Thyroid gland (tissue), 4 donors: ENCODE results near the gene MRPL36. TPM values are rescaled to one million over a fixed set of nuclear protein-coding genes. Genes with fewer than 3 reads are reported as not detected.

Experiments used
- DNase-seq, 2 donors: peaks; one replicate each; pipeline ENCODE4 v3.0.0-alpha.2; 2019
- H3K27ac ChIP-seq, 3 donors: fragments of 200-600 bp; sonication (generic); 1 replicate in 2 of 3; 2 replicates in 1 of 3; pipeline ENCODE4 v1.5.1; 2016 to 2019; ENCODE audit warnings: mild to moderate bottlenecking in 1 of 3, moderate library complexity in 1 of 3
- H3K27me3 ChIP-seq: fragments of 200-600 bp; sonication (generic); one replicate; pipeline ENCODE4 v1.5.1; 2019
- H3K36me3 ChIP-seq, 2 donors: fragments of 200-600 bp; sonication (generic); one replicate each; pipeline ENCODE4 v1.5.1; 2016 to 2019
- H3K4me1 ChIP-seq, 2 donors: fragments of 200-600 bp; sonication (generic); one replicate each; pipeline ENCODE4 v1.5.1; 2017 to 2019
- H3K4me3 ChIP-seq, 3 donors: fragments of 200-600 bp; sonication (generic); replicated peaks in 1 of 3; 1 replicate in 2 of 3; 2 replicates in 1 of 3; pipeline ENCODE4 v1.5.1; 2016; ENCODE audit warnings: mild to moderate bottlenecking in 1 of 3
- H3K9me3 ChIP-seq: fragments of 200-600 bp; sonication (generic); one replicate; pipeline ENCODE4 v1.5.1; 2017
- POLR2A ChIP-seq, 2 donors: fragments of 450-650 bp; IDR thresholded peaks; one replicate each; pipeline ENCODE4 v1.6.1; 2017; ENCODE audit warnings: antibody characterized with exemption in 2 of 2, mild to moderate bottlenecking in 2 of 2, moderate library complexity in 1 of 2
- WGBS, 2 donors: methylation state at CpG; one replicate each; pipeline ENCODE4 v1.1.5; 2017; 5-methylcytosine and 5-hydroxymethylcytosine counted together
- intact Hi-C: fragments of 100-400 bp; cut with DNase I; formaldehyde crosslinking; loops from one replicate; pipeline ENCODE4 v1.15.1; 2023
- total RNA-seq, 4 donors: library from RNA; depleted of rRNA; stranded (reverse); fragments of >200 nt; gene quantifications; one replicate each; pipeline ENCODE4 v1.2.3, GENCODE V29; 2016
- TF ChIP-seq, protein P1 (sequence below), 6 experiments: fragments of 200-600 bp in 3 of 6; fragments of 450-650 bp in 3 of 6; sonication (generic) in 3 of 6; IDR thresholded peaks; one replicate each; pipeline ENCODE4 v1.5.1; 2016 to 2019; ENCODE audit warnings: antibody characterized with exemption in 6 of 6, mild to moderate bottlenecking in 2 of 6, inconsistent platforms in 1 of 6, moderate library complexity in 1 of 6

Gene MRPL36
- total RNA-seq, 4 donors from 2014 or later, result 10.4 to 41.7 (median 33.6) TPM

DNA sequence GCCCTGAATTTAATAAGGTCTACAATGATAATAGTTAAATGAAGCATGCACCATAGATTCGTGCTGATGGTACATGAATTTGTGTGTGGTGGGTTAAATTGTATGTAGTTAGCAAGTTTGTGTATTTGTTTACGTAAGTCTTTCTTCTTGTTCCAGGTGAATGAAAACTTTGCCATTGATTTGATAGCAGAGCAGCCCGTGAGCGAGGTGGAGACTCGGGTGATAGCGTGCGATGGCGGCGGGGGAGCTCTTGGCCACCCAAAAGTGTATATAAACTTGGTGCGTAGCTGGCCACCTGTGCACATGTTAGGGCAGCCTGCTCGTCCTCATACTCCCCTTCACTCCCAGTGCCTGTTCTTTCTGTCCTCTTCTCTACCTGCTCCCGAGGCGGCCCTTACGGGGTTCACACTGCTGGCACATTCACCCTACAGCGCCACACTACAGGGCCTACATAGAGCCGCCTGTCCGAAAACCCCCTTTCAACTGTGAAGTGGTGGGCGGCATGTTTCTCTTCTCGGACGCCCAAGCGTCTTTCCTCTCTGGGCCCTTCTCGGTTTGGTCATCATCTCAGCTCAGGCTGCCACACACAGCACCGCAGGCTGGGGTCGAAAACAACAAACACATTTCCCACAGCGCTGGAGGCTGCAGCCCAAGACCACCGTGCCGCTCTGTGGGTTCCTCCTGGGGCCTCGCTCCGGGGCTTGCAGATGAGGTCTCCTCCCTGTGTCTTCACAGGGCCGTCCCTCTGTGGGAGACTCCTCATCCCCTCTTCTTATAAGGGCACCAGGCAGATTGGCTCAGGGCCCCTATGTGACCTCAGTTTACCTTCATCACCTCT, 14.8 kb upstream of the MRPL36 start:
- no peaks in the 10 kb centered on the region for H3K27me3 ChIP-seq
- H3K27ac ChIP-seq, result no peak overlapping the region
- peaks cover 57 to 70% of the 10 kb centered on the region in 2 donors for H3K36me3 ChIP-seq
- intact Hi-C loops, result no loop called here
- WGBS, 2 donors, result 95 to 97% methylated on average over 30 of the region's 30 CpGs
- no peak overlapping the region for H3K4me3 ChIP-seq
- no peaks in the 10 kb centered on the region for H3K4me1 ChIP-seq
- TF ChIP-seq, protein P1, sequence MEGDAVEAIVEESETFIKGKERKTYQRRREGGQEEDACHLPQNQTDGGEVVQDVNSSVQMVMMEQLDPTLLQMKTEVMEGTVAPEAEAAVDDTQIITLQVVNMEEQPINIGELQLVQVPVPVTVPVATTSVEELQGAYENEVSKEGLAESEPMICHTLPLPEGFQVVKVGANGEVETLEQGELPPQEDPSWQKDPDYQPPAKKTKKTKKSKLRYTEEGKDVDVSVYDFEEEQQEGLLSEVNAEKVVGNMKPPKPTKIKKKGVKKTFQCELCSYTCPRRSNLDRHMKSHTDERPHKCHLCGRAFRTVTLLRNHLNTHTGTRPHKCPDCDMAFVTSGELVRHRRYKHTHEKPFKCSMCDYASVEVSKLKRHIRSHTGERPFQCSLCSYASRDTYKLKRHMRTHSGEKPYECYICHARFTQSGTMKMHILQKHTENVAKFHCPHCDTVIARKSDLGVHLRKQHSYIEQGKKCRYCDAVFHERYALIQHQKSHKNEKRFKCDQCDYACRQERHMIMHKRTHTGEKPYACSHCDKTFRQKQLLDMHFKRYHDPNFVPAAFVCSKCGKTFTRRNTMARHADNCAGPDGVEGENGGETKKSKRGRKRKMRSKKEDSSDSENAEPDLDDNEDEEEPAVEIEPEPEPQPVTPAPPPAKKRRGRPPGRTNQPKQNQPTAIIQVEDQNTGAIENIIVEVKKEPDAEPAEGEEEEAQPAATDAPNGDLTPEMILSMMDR (IDR thresholded peaks at IDR 0.05), result no peak
- no peak for TF ChIP-seq POLR2A (IDR thresholded peaks at IDR 0.05)
- no peak for DNase-seq
- H3K9me3 ChIP-seq, result no peaks in the 10 kb centered on the region

DNA sequence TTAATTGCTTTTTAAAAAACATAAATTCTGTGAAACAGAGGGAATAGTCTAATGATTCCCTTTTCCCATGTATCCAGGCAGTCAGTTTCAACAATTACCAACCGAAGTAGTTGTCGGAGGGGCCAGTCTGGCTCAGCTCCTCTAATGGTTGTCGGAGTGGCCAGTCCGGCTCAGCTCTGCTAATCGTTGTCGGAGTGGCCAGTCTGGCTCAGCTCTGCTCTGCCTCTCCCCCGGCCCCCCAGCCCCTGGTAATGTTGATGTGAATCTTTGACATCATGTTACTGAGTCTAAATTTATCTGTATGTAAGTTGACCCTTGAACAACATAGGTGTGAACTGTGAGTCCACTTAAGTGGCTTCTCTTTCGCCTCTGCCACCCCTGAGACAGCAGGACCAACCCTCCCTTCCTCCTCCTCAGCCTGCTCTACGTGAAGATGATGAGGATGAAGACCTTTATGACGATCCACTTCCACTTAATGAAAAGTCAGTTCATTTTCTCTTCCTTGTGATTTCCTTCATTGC, 11.0 kb upstream of the MRPL36 start:
- Histone ChIP-seq H3K4me3 (no peak overlapping the region), H3K4me1 (no peaks in the 10 kb centered on the region), H3K9me3 (no peaks in the 10 kb centered on the region), H3K27ac (no peak overlapping the region), H3K36me3 (peaks cover 67% of the 10 kb centered on the region in 2 donors), H3K27me3 (no peaks in the 10 kb centered on the region)
- intact Hi-C loops, result no loop called here
- no peak for DNase-seq
- no peak for TF ChIP-seq POLR2A (IDR thresholded peaks at IDR 0.05)
- TF ChIP-seq, protein P1 (IDR thresholded peaks at IDR 0.05), result no peak
- WGBS, 2 donors, result 93 to 97% methylated on average over 10 of the region's 10 CpGs

DNA sequence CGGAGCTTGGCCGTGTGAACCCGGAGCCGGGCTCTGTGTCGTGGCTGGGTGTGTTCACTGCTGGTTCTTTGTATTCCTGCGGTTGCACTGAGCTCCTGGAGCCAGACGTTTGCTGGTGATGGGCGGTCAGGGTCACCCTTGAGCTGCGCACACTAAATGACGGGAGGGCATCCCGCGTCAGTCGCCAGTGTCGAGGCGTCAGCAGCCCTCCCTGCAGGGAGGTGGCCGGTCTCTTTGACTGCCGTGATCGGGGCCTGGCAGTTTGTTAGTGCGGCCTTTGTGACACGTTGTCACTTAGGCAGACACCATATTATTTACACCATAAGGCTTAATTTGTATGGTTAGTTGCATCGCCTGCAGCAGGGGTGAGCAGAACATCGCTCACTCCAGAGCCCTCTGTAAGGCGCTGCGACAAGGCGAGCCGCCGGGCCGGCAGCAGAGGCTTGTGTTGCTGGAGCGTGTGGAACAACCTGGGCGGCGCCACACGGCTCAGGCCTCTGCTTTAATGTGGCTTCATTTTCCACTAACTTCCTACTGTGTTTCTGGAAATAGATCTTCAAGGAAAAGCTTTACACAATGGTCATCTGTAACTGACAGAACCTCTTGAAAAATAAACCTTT, 9.9 kb upstream of the MRPL36 start:
- no peaks in the 10 kb centered on the region for H3K9me3 ChIP-seq
- no peak for DNase-seq
- H3K27ac ChIP-seq, result no peak overlapping the region
- no peaks in the 10 kb centered on the region for H3K4me1 ChIP-seq
- no peak for TF ChIP-seq POLR2A (IDR thresholded peaks at IDR 0.05)
- TF ChIP-seq, protein P1 (IDR thresholded peaks at IDR 0.05), result no peak
- H3K4me3 ChIP-seq, result no peak overlapping the region
- WGBS, 2 donors, result 92 to 95% methylated on average over 23 to 32 of the region's 32 CpGs
- peaks cover 65 to 66% of the 10 kb centered on the region in 2 donors for H3K36me3 ChIP-seq
- H3K27me3 ChIP-seq, result no peaks in the 10 kb centered on the region
- intact Hi-C loops, result no loop called here

DNA sequence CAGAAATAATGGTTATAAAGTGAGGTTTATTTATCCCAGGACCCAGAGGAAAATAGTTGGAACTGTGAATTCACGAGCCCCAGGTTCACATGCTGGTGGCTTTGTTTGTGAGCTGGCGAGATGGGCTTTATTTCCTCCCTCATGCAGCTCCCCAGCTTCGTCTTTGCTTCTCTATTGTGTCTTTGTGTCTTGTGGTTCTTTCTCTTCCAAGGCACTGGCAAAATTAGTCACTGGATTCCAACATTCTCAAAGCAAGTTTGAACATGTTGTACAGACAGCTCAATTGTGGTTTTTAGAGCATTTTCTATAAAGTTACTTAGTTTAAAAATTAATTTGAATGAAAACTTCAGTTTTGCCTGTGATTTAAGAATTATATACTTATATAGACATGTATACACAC, 8.8 kb upstream of the MRPL36 start:
- intact Hi-C loops, result no loop called here

More for the DNA sequence above, 8.8 kb upstream of the MRPL36 start:
- no peaks in the 10 kb centered on the region for H3K27me3 ChIP-seq
- H3K4me1 ChIP-seq, result no peaks in the 10 kb centered on the region
- H3K4me3 ChIP-seq, result no peak overlapping the region
- DNase-seq, result no peak
- no peak overlapping the region for H3K27ac ChIP-seq
- WGBS, 2 donors, result 59 to 68% methylated on average over 3 of the region's 3 CpGs
- TF ChIP-seq, protein P1 (IDR thresholded peaks at IDR 0.05), result no peak
- no peak for TF ChIP-seq POLR2A (IDR thresholded peaks at IDR 0.05)
- H3K36me3 ChIP-seq, result peaks cover 55 to 66% of the 10 kb centered on the region in 2 donors
- H3K9me3 ChIP-seq, result no peaks in the 10 kb centered on the region
